Measurements from ENCODE around the gene TUSC2. TPM values are rescaled to one million over a fixed set of nuclear protein-coding genes. Genes with fewer than 3 reads are reported as not detected.
A peak's percentile ranks its signal among the peaks of the same experiment; 100 is the strongest.

Gene TUSC2
- total RNA-seq, 3 donors from 2014 or later = 23.8 to 35.7 (median 25.8) TPM

GRCh38 chr3:50337175-50337861, 9.3 kb upstream of the TUSC2 start:
- Histone ChIP-seq H3K4me1 (ENCODE audit: low read depth) (peaks cover 60% of the 10 kb centered on the region), H3K4me3 (peak overlapping the region; percentile 53), H3K9me3 (no peaks in the 10 kb centered on the region), H3K36me3 (ENCODE audit: low read depth) (no peaks in the 10 kb centered on the region)
- TF ChIP-seq CTCF (IDR thresholded peaks at IDR 0.05) = no peak
- intact Hi-C loops (cut with DNase I, micrococcal nuclease) = no loop called here
- peak; percentile 87 for ATAC-seq
- DNase-seq = peak; percentile 99 to 100 (median 99)

- DNase-seq (peak in 1 of 3 donors; percentile 50), ATAC-seq (peak; percentile 5)
- Histone ChIP-seq H3K4me1 (ENCODE audit: low read depth) (peaks cover 60% of the 10 kb centered on the region), H3K36me3 (ENCODE audit: low read depth) (no peaks in the 10 kb centered on the region), H3K9me3 (no peaks in the 10 kb centered on the region), H3K4me3 (peak overlapping the region; percentile 53)
- no peak for TF ChIP-seq CTCF (IDR thresholded peaks at IDR 0.05)
- intact Hi-C loops (cut with DNase I, micrococcal nuclease) = no loop called here
Measured at GRCh38 chr3:50336452-50337174, 8.6 kb upstream of the TUSC2 start.

- intact Hi-C loops (cut with DNase I, micrococcal nuclease) = no loop called here
- ATAC-seq = no peak
- peaks cover 47% of the 10 kb centered on the region for H3K4me1 ChIP-seq (ENCODE audit: low read depth)
- H3K36me3 ChIP-seq (ENCODE audit: low read depth) = peaks cover 8% of the 10 kb centered on the region
- H3K9me3 ChIP-seq = no peaks in the 10 kb centered on the region
- TF ChIP-seq CTCF (IDR thresholded peaks at IDR 0.05) = no peak
- H3K4me3 ChIP-seq = no peak overlapping the region
- no peak for DNase-seq
Measured at GRCh38 chr3:50334339-50335075, 6.5 kb upstream of the TUSC2 start.

GRCh38 chr3:50333744-50334328, 5.8 kb upstream of the TUSC2 start:
- Histone ChIP-seq H3K36me3 (ENCODE audit: low read depth) (peaks cover 8% of the 10 kb centered on the region), H3K4me1 (ENCODE audit: low read depth) (peaks cover 41% of the 10 kb centered on the region), H3K9me3 (no peaks in the 10 kb centered on the region), H3K4me3 (no peak overlapping the region)
- DNase-seq = no peak
- no peak for TF ChIP-seq CTCF (IDR thresholded peaks at IDR 0.05)
- no peak for ATAC-seq
- intact Hi-C loops (cut with DNase I, micrococcal nuclease) = no loop called here

GRCh38 chr3:50331364-50331907, 3.4 kb upstream of the TUSC2 start:
- DNase-seq (no peak), ATAC-seq (no peak)
- intact Hi-C loops (cut with DNase I, micrococcal nuclease) = no loop called here
- no peak overlapping the region for H3K4me3 ChIP-seq
- no peak for TF ChIP-seq CTCF (IDR thresholded peaks at IDR 0.05)
- H3K36me3 ChIP-seq (ENCODE audit: low read depth) = peaks cover 8% of the 10 kb centered on the region
- H3K9me3 ChIP-seq = no peaks in the 10 kb centered on the region
- peaks cover 42% of the 10 kb centered on the region for H3K4me1 ChIP-seq (ENCODE audit: low read depth)

Data from mucosa of descending colon (tissue), 3 donors.